ENCODE results near the gene PDCD1.

The PDCD1 gene

DNA sequence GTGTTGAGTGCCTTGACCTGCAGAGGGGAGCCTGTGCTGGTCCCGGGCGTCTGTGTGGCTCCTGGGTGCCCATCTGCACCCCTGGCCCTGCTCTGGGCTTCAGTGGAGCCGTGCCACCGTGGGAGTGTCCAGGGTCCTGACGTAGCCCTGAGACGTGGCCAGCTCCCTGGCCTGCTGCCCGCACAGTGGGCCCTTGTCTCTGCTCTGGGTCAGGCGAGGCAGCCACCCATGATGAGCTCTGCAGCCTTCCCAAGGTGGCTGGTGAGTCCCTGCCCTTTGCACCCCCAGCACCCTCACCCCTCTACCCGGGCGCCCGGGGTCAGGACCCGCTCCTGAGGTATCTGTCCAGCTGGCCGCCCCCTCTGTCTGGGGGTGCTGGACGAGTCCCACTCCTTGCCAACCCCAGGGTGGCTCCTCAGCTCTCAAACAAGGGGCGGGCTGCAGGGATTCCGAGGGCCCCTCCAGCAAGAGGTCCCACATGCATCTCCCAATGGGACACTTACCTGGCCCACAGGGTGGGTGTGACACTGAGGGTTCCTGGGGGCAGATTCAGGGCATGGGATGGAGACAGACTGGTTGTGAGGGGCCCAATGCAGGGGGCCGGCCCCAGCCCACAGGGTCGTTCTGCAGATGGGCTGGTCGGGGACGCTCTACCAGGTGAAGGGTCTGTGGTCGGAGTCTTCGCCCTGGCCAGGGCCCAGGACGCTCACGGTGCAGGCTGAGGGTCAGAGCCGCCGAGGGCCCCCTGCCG, 47.3 kb downstream of the PDCD1 start:
- Histone ChIP-seq H2AK5ac (ENCODE audit: low read length, severe bottlenecking) (no peak overlapping the region), H3K23ac (ENCODE audit: low read length in 2 of 2) (no peak overlapping the region), H2BK120ac (ENCODE audit: low read depth, low read length) (no peak overlapping the region), H3K9me3 (ENCODE audit: control insufficient read depth, low read length) (no peaks in the 10 kb centered on the region), H4K91ac (ENCODE audit: low read length) (no peak overlapping the region), H3K14ac (ENCODE audit: low read length in 2 of 2) (no peak overlapping the region), H3K27ac (ENCODE audit: low read length, poor library complexity, severe bottlenecking) (no peak overlapping the region), H2BK5ac (ENCODE audit: low read depth, low read length, poor library complexity, severe bottlenecking) (no peak overlapping the region), H3K79me1 (replicated peaks; ENCODE audit: low read length, poor library complexity, severe bottlenecking) (no peaks in the 10 kb centered on the region), H2AFZ (ENCODE audit: low read depth, low read length) (no peak overlapping the region), H3K27me3 (ENCODE audit: control insufficient read depth in 1 of 2, insufficient read depth in 1 of 2, low read length in 2 of 2) (peaks cover 8 to 28% of the 10 kb centered on the region in 2 experiments), H3K4ac (ENCODE audit: low read depth in 1 of 2, low read length in 2 of 2) (no peak overlapping the region), H2BK15ac (ENCODE audit: low read depth, poor library complexity, severe bottlenecking) (no peak overlapping the region), H3K18ac (ENCODE audit: low read depth in 1 of 2, low read length in 2 of 2) (no peak overlapping the region), H4K8ac (ENCODE audit: low read length) (no peak overlapping the region), H3K4me3 (ENCODE audit: insufficient read depth in 1 of 2, low read depth in 1 of 2, low read length in 2 of 2) (no peak overlapping the region), H2BK12ac (ENCODE audit: low read length in 2 of 2) (no peak overlapping the region), H3K4me2 (ENCODE audit: low read length, poor library complexity, severe bottlenecking) (no peak overlapping the region), H3K36me3 (ENCODE audit: control insufficient read depth in 1 of 2, insufficient read depth in 2 of 2, low read depth in 1 of 2, low read length in 2 of 2) (no peaks in the 10 kb centered on the region), H3K4me1 (ENCODE audit: control insufficient read depth, insufficient read depth, low read depth, low read length) (no peaks in the 10 kb centered on the region), H3K9ac (ENCODE audit: low read length) (no peak overlapping the region)
- DNase-seq: no peak
- WGBS: 91% methylated on average over 27 of the region's 27 CpGs

DNA sequence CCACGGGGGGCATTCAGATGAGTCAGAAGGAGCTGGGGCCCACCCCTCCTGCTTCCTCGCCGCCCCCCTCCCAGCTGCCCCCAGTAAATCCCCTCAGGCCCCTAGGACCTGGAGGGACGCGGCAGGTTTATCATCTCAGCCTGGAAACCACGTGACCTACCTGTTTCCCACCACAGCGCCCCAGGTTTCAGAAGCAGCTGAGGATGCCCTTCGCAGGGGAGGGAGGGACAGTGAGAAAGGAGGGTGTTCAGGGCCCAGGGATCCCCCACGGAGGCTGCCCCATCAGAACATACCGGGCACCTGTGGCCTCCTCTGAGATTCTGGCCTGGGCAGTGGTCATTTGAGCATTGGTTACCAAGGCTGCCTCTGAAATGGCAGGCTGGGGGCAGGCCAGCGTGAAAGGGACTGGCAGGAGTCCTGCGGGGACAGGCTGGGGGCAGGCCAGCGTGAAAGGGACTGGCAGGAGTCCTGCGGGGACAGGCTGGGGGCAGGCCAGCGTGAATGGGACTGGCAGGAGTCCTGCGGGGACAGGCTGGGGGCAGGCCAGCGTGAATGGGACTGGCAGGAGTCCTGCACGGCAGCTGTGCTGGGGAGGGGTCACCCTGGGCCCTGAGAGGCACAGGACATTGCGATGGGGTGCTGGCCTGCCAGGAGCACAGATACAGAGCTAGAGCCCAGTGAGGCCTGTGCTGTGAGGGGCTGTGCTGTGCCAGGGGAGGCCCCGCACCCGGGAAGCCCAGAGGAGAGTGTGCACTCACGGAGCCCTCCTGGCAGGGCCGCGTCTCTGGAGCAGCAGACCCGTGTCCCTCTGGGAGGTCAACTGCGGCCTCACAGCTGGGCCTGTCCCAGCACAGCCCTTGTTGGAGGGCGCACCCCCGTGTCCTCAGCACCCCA, 48.1 kb downstream of the PDCD1 start:
- DNase-seq: no peak
- no peak overlapping the region for H3K4me2 ChIP-seq (ENCODE audit: low read length, poor library complexity, severe bottlenecking)
- no peak overlapping the region for H2BK120ac ChIP-seq (ENCODE audit: low read depth, low read length)
- H3K36me3 ChIP-seq (ENCODE audit: control insufficient read depth in 1 of 2, insufficient read depth in 2 of 2, low read depth in 1 of 2, low read length in 2 of 2): no peaks in the 10 kb centered on the region
- H4K8ac ChIP-seq (ENCODE audit: low read length): no peak overlapping the region
- H3K4me1 ChIP-seq (ENCODE audit: control insufficient read depth, insufficient read depth, low read depth, low read length): no peaks in the 10 kb centered on the region
- H2BK5ac ChIP-seq (ENCODE audit: low read depth, low read length, poor library complexity, severe bottlenecking): no peak overlapping the region
- no peak overlapping the region for H3K4ac ChIP-seq (ENCODE audit: low read depth in 1 of 2, low read length in 2 of 2)
- peak overlapping the region; percentile 27 for H4K91ac ChIP-seq (ENCODE audit: low read length)
- H3K27ac ChIP-seq (ENCODE audit: low read length, poor library complexity, severe bottlenecking): no peak overlapping the region
- H3K27me3 ChIP-seq (ENCODE audit: control insufficient read depth in 1 of 2, insufficient read depth in 1 of 2, low read length in 2 of 2): peaks cover 8 to 21% of the 10 kb centered on the region in 2 experiments
- H2BK12ac ChIP-seq (ENCODE audit: low read length in 2 of 2): no peak overlapping the region
- 87% methylated on average over 26 of the region's 28 CpGs for WGBS
- H3K14ac ChIP-seq (ENCODE audit: low read length in 2 of 2): no peak overlapping the region
- no peak overlapping the region for H2AFZ ChIP-seq (ENCODE audit: low read depth, low read length)
- H3K9me3 ChIP-seq (ENCODE audit: control insufficient read depth, low read length): no peaks in the 10 kb centered on the region
- no peak overlapping the region for H2AK5ac ChIP-seq (ENCODE audit: low read length, severe bottlenecking)
- H3K9ac ChIP-seq (ENCODE audit: low read length): no peak overlapping the region
- H2BK15ac ChIP-seq (ENCODE audit: low read depth, poor library complexity, severe bottlenecking): no peak overlapping the region
- H3K23ac ChIP-seq (ENCODE audit: low read length in 2 of 2): no peak overlapping the region
- H3K18ac ChIP-seq (ENCODE audit: low read depth in 1 of 2, low read length in 2 of 2): peak overlapping the region in 1 of 2 experiments; percentile 21
- no peak overlapping the region for H3K4me3 ChIP-seq (ENCODE audit: insufficient read depth in 1 of 2, low read depth in 1 of 2, low read length in 2 of 2)
- no peaks in the 10 kb centered on the region for H3K79me1 ChIP-seq (replicated peaks; ENCODE audit: low read length, poor library complexity, severe bottlenecking)

DNA sequence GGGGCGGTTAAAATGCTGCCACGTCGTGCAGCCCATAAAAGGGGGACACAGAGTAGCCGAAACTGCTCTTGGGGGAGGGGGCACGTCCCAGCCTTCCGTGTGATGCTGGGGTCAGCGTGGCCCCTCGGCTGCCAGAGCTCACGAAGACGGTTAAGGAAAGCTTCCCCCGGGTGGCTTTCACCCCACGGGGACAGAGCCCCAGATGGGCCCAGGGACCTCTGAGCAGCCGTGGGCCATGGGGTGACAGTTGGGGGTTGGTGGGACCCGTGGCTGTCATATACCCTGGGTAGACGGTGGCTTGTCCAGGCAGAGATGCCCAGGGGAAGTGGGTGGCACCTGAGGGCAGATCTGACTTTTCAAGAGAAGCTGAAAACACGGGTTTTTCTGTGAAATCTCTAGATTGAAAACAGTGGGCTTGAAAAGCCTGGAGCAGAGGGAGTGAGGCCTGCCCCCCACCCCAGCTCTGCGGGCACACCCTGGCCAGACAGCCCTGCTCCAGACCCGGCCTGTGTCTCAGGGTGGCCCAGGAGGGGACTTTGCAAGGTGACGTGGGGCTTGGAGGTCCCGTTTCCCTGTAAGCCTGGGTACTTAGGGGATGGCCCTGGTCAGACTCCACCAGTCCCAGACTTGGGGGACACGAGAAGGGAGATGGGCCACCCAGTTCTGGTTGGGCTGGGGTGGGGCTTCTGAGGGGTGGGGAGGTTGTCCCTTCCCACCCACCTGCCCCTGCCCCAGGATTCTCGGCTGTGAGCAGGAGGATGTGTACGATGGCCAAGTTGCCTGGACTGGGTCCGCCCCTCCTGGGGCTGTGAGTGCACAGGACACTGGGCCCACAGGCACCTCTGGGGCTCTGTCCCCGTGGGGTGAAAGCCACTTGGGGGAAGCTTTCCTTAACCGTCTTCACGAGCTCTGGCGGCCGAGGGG, 49.0 kb downstream of the PDCD1 start:
- Histone ChIP-seq H4K8ac (ENCODE audit: low read length) (no peak overlapping the region), H3K36me3 (ENCODE audit: control insufficient read depth in 1 of 2, insufficient read depth in 2 of 2, low read depth in 1 of 2, low read length in 2 of 2) (no peaks in the 10 kb centered on the region), H3K23ac (ENCODE audit: low read length in 2 of 2) (no peak overlapping the region), H2AK5ac (ENCODE audit: low read length, severe bottlenecking) (no peak overlapping the region), H3K27ac (ENCODE audit: low read length, poor library complexity, severe bottlenecking) (no peak overlapping the region), H2AFZ (ENCODE audit: low read depth, low read length) (no peak overlapping the region), H3K9ac (ENCODE audit: low read length) (no peak overlapping the region), H3K4ac (ENCODE audit: low read depth in 1 of 2, low read length in 2 of 2) (no peak overlapping the region), H2BK120ac (ENCODE audit: low read depth, low read length) (no peak overlapping the region), H3K4me2 (ENCODE audit: low read length, poor library complexity, severe bottlenecking) (no peak overlapping the region), H3K4me1 (ENCODE audit: control insufficient read depth, insufficient read depth, low read depth, low read length) (peaks cover 3% of the 10 kb centered on the region), H3K18ac (ENCODE audit: low read depth in 1 of 2, low read length in 2 of 2) (no peak overlapping the region), H3K79me1 (replicated peaks; ENCODE audit: low read length, poor library complexity, severe bottlenecking) (no peaks in the 10 kb centered on the region), H3K9me3 (ENCODE audit: control insufficient read depth, low read length) (no peaks in the 10 kb centered on the region), H2BK12ac (ENCODE audit: low read length in 2 of 2) (no peak overlapping the region), H2BK15ac (ENCODE audit: low read depth, poor library complexity, severe bottlenecking) (no peak overlapping the region), H3K27me3 (ENCODE audit: control insufficient read depth in 1 of 2, insufficient read depth in 1 of 2, low read length in 2 of 2) (peaks cover 8 to 17% of the 10 kb centered on the region in 2 experiments), H3K14ac (ENCODE audit: low read length in 2 of 2) (no peak overlapping the region), H3K4me3 (ENCODE audit: insufficient read depth in 1 of 2, low read depth in 1 of 2, low read length in 2 of 2) (no peak overlapping the region), H2BK5ac (ENCODE audit: low read depth, low read length, poor library complexity, severe bottlenecking) (no peak overlapping the region), H4K91ac (ENCODE audit: low read length) (no peak overlapping the region)
- WGBS: 86% methylated on average over 29 of the region's 29 CpGs
- no peak for DNase-seq

All from mesenchymal stem cell (in vitro differentiated cells and primary cell).